A673 (cell line): Measurements from ENCODE around the gene SLC25A20. TPM values are rescaled to one million over a fixed set of nuclear protein-coding genes. Genes with fewer than 3 reads are reported as not detected.

Source experiments
- BruUV-seq: library from RNA; stranded (reverse); fragments of 400-500 nt; replicated peaks from 2 replicates; lab custom pipeline; 2021; lab: Mats Ljungman, UMichigan
- CTCF ChIA-PET: fragments of 300-600 bp; sonication (Branson Sonifier 250); formaldehyde crosslinking; loops from one replicate; lab custom pipeline; 2022; ENCODE audit warnings: antibody characterized with exemption; lab: Charles Lee
- POLR2A ChIA-PET: fragments of 300-600 bp; sonication (Branson Sonifier 250); formaldehyde crosslinking; loops from one replicate; lab custom pipeline; 2022; ENCODE audit warnings: antibody characterized with exemption; ENCODE audit not compliant: low non-redundant PET; lab: Charles Lee
- DNase-seq: peaks from one replicate; pipeline ENCODE4 v3.0.0-alpha.2; 2015; ENCODE audit warnings: low spot score
- H3K27ac ChIP-seq: fragments of 200-600 bp; sonication (generic); 2 replicates; pipeline ENCODE4 v1.5.1; 2016; ENCODE audit warnings: mixed run types, low read depth, mild to moderate bottlenecking, mixed read lengths, antibody characterized with exemption, low read length; ENCODE audit not compliant: poor library complexity, severe bottlenecking
- H3K27me3 ChIP-seq: fragments of 200-600 bp; sonication (generic); replicated peaks from 2 replicates; pipeline ENCODE4 v1.6.1; 2017; ENCODE audit warnings: mixed run types, low read depth, mild to moderate bottlenecking, mixed read lengths, antibody characterized with exemption, low read length; ENCODE audit not compliant: insufficient read depth, poor library complexity
- H3K36me3 ChIP-seq: fragments of 200-600 bp; sonication (generic); 2 replicates; pipeline ENCODE4 v1.6.1; 2016; ENCODE audit warnings: mixed run types, mild to moderate bottlenecking, mixed read lengths, antibody characterized with exemption, low read length; ENCODE audit not compliant: insufficient read depth, poor library complexity, severe bottlenecking
- H3K4me1 ChIP-seq: fragments of 200-600 bp; sonication (generic); 2 replicates; pipeline ENCODE4 v1.6.1; 2017; ENCODE audit warnings: mixed run types, mild to moderate bottlenecking, mixed read lengths, antibody characterized with exemption, low read length; ENCODE audit not compliant: insufficient read depth, poor library complexity, severe bottlenecking
- H3K4me3 ChIP-seq: fragments of 200-600 bp; sonication (generic); 2 replicates; pipeline ENCODE4 v1.5.1; 2016; ENCODE audit warnings: low read depth, mixed run types, mild to moderate bottlenecking, mixed read lengths, low read length; ENCODE audit not compliant: poor library complexity, severe bottlenecking
- H3K9me3 ChIP-seq: fragments of 200-600 bp; sonication (generic); 2 replicates; pipeline ENCODE4 v1.6.1; 2016; ENCODE audit warnings: mixed run types, low read depth, mild to moderate bottlenecking, mixed read lengths, antibody characterized with exemption, low read length; ENCODE audit not compliant: poor library complexity, severe bottlenecking
- EZH2 ChIP-seq: fragments of 200-600 bp; sonication (generic); IDR thresholded peaks from 2 replicates; pipeline ENCODE4 v1.6.1; 2017; ENCODE audit warnings: borderline replicate concordance, low read depth, mild to moderate bottlenecking, mixed read lengths, antibody characterized with exemption, low read length; ENCODE audit not compliant: poor library complexity, severe bottlenecking
- intact Hi-C: fragments of 100-400 bp; cut with micrococcal nuclease; formaldehyde crosslinking; loops from one replicate; pipeline ENCODE4 v1.10.0; 2022; ENCODE audit not compliant: unreplicated experiment
- total RNA-seq: library from RNA; stranded (reverse); gene quantifications from 2 replicates; pipeline ENCODE4 v1.2.3, GENCODE V29; 2021
- TF ChIP-seq, protein P1 (sequence below): fragments of 300-800, 200-600 bp; sonication (generic); conservative IDR thresholded peaks from 2 replicates; pipeline ENCODE4 v1.5.1; 2017; ENCODE audit warnings: low read depth, mild to moderate bottlenecking, antibody characterized with exemption, low read length, moderate library complexity, mixed read lengths

The SLC25A20 gene
- total RNA-seq, 1 experiment from 2014 or later = 4.9 TPM

- H3K27me3 ChIP-seq = no peaks in the 10 kb centered on the region
- H3K36me3 ChIP-seq = no peaks in the 10 kb centered on the region
- no peak overlapping the region for H3K4me3 ChIP-seq
- TF ChIP-seq, protein P1, sequence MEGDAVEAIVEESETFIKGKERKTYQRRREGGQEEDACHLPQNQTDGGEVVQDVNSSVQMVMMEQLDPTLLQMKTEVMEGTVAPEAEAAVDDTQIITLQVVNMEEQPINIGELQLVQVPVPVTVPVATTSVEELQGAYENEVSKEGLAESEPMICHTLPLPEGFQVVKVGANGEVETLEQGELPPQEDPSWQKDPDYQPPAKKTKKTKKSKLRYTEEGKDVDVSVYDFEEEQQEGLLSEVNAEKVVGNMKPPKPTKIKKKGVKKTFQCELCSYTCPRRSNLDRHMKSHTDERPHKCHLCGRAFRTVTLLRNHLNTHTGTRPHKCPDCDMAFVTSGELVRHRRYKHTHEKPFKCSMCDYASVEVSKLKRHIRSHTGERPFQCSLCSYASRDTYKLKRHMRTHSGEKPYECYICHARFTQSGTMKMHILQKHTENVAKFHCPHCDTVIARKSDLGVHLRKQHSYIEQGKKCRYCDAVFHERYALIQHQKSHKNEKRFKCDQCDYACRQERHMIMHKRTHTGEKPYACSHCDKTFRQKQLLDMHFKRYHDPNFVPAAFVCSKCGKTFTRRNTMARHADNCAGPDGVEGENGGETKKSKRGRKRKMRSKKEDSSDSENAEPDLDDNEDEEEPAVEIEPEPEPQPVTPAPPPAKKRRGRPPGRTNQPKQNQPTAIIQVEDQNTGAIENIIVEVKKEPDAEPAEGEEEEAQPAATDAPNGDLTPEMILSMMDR = no peak
- TF ChIP-seq EZH2 = no peak
- intact Hi-C loops = no loop called here
- H3K27ac ChIP-seq = no peak overlapping the region
- ChIA-PET POLR2A (no interaction called here), CTCF (no interaction called here)
- no TSS peak for BruUV-seq
- H3K9me3 ChIP-seq = no peaks in the 10 kb centered on the region
- H3K4me1 ChIP-seq = no peaks in the 10 kb centered on the region
- DNase-seq = no peak
Measured at GRCh38 chr3:48820612-48821324, 77.9 kb downstream of the SLC25A20 start.

DNA sequence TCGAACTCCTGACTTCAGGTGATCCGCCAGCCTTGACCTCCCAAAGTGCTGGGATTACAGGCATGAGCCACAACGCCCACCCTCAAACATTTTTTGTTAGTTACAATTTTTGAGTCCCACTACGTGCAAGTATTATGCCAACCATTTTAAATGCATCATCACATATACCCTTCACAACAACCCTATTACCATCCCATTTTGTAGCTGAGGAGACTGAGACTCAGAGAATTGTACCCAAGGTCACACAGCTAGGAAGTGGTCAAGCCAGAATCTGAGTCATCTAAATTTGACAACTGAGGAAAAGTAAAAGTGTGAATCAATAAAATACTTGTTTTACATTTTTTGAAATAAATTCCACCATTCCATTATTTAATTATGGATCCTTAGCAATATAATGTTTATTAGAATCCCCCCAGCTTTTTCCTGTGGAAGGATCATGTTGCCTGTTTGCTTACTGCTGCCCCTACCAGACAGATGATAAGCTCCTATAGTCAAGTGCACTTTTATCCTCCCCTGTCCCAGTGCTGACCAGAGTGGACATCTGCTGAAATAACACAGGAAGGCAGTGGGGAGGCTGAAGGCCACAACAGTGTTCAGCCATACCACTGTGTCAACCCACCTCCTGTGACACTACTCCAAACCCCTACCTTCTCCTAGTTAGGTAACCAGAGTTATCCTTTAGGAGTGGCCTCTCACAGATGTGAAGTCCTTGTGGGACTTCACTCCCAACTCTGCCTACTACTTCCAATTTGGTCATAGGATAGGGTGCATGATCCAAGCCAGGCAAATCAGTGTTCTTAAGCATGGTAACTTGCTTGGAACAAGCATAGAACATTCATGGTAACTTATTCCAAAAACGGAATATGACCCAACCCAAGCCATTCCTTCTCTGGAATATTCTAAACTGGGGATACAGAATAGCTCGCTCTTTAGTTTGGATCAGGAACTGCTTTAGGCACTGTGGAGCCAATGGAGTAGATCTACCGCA is 79.2 kb downstream of the SLC25A20 start:
- Histone ChIP-seq H3K9me3 (no peaks in the 10 kb centered on the region), H3K4me3 (no peak overlapping the region), H3K27me3 (no peaks in the 10 kb centered on the region), H3K36me3 (no peaks in the 10 kb centered on the region), H3K27ac (no peak overlapping the region), H3K4me1 (no peaks in the 10 kb centered on the region)
- intact Hi-C loops = no loop called here
- ChIA-PET CTCF (no interaction called here), POLR2A (no interaction called here)
- no TSS peak for BruUV-seq
- no peak for TF ChIP-seq EZH2
- TF ChIP-seq, protein P1 = no peak
- no peak for DNase-seq

- CTCF ChIA-PET = no interaction called here
- H3K4me3 ChIP-seq = no peak overlapping the region
- no peaks in the 10 kb centered on the region for H3K36me3 ChIP-seq
- no peaks in the 10 kb centered on the region for H3K9me3 ChIP-seq
- no peaks in the 10 kb centered on the region for H3K4me1 ChIP-seq
- no peak overlapping the region for H3K27ac ChIP-seq
- no peak for DNase-seq
- POLR2A ChIA-PET = no interaction called here
- H3K27me3 ChIP-seq = no peaks in the 10 kb centered on the region
- no TSS peak for BruUV-seq
- TF ChIP-seq, protein P1 = no peak
- no peak for TF ChIP-seq EZH2
- intact Hi-C loops = no loop called here
Measured at GRCh38 chr3:48811524-48811923, 87.2 kb downstream of the SLC25A20 start.

Other genes with a start within 250 kb of the SLC25A20 start
- gene CELSR3, start 236.0 kb downstream of the SLC25A20 start, total RNA-seq = 1.2 and 2.1 TPM in 2 replicates
- 15.0 and 18.8 TPM in 2 replicates for gene NCKIPSD, start 213.0 kb downstream of the SLC25A20 start, total RNA-seq
- gene IP6K2, start 181.7 kb downstream of the SLC25A20 start, total RNA-seq = 62.5 and 72.0 TPM in 2 replicates
- gene PRKAR2A, start 51.0 kb downstream of the SLC25A20 start, total RNA-seq = 25.6 and 35.8 TPM in 2 replicates
- 70.8 and 76.8 TPM in 2 replicates for gene ARIH2, start 20.0 kb upstream of the SLC25A20 start, total RNA-seq
- gene P4HTM, start 91.4 kb upstream of the SLC25A20 start, total RNA-seq = 13.3 and 14.9 TPM in 2 replicates
- gene WDR6, start 108.5 kb upstream of the SLC25A20 start, total RNA-seq = 88.5 and 93.7 TPM in 2 replicates
- gene DALRD3, start 119.7 kb upstream of the SLC25A20 start, total RNA-seq = 13.2 and 15.8 TPM in 2 replicates
- 36.6 and 39.1 TPM in 2 replicates for gene NDUFAF3, start 123.2 kb upstream of the SLC25A20 start, total RNA-seq
- 190 and 196 TPM in 2 replicates for gene IMPDH2, start 130.5 kb upstream of the SLC25A20 start, total RNA-seq
- 57.3 and 64.5 TPM in 2 replicates for gene QRICH1, start 195.2 kb upstream of the SLC25A20 start, total RNA-seq
- 186 and 188 TPM in 2 replicates for gene QARS1, start 205.9 kb upstream of the SLC25A20 start, total RNA-seq
- gene USP19, start 221.9 kb upstream of the SLC25A20 start, total RNA-seq = 37.5 and 44.9 TPM in 2 replicates
- gene LAMB2, start 234.2 kb upstream of the SLC25A20 start, total RNA-seq = 45.9 and 57.3 TPM in 2 replicates